ENCODE measurements around the gene PPFIBP2. TPM values are rescaled to one million over a fixed set of nuclear protein-coding genes. Genes with fewer than 3 reads are reported as not detected.
A peak's percentile ranks its signal among the peaks of the same experiment; 100 is the strongest.

The PPFIBP2 gene
- total RNA-seq, 2 donors from 2014 or later, result 63.5 to 81.1 TPM

GRCh38 chr11:7666292-7666866, 152.6 kb downstream of the PPFIBP2 start:
- ATAC-seq (no peak), DNase-seq (no peak)
- intact Hi-C loops (cut with DNase I, micrococcal nuclease), result loop anchor here in 1 of 2 donors (10.0 kb wide), 1 partner anchor 102 kb away; no protein-coding TSS in a partner anchor

GRCh38 chr11:7667460-7667859, 153.7 kb downstream of the PPFIBP2 start:
- DNase-seq (no peak), ATAC-seq (no peak)
- intact Hi-C loops (cut with DNase I, micrococcal nuclease), result loop anchor here in 1 of 2 donors (10.0 kb wide), 1 partner anchor 103 kb away; no protein-coding TSS in a partner anchor

- ATAC-seq (no peak), DNase-seq (no peak)
- intact Hi-C loops (cut with DNase I, micrococcal nuclease), result loop anchor here in 1 of 2 donors (10.0 kb wide), 1 partner anchor 104 kb away; no protein-coding TSS in a partner anchor
Measured at GRCh38 chr11:7668464-7668863, 154.7 kb downstream of the PPFIBP2 start.

- intact Hi-C loops (cut with DNase I, micrococcal nuclease), result loop anchor here in 1 of 2 donors (10.0 kb wide), 1 partner anchor 104 kb away; no protein-coding TSS in a partner anchor
- ATAC-seq (no peak), DNase-seq (no peak)
Measured at GRCh38 chr11:7668911-7669310, 155.1 kb downstream of the PPFIBP2 start.

- DNase-seq, result no peak
Measured at GRCh38 chr11:7670641-7671040, 156.8 kb downstream of the PPFIBP2 start.

GRCh38 chr11:7671347-7672215, 157.8 kb downstream of the PPFIBP2 start:
- DNase-seq (no peak), ATAC-seq (no peak)

More at GRCh38 chr11:7670641-7671040, 156.8 kb downstream of the PPFIBP2 start:
- ATAC-seq, result no peak
- intact Hi-C loops (cut with DNase I, micrococcal nuclease), result no loop called here

GRCh38 chr11:7672276-7672959, 158.6 kb downstream of the PPFIBP2 start:
- intact Hi-C loops (cut with DNase I, micrococcal nuclease), result no loop called here
- no peak for DNase-seq
- no peak for ATAC-seq

More at GRCh38 chr11:7671347-7672215, 157.8 kb downstream of the PPFIBP2 start:
- intact Hi-C loops (cut with DNase I, micrococcal nuclease), result no loop called here

GRCh38 chr11:7672960-7673723, 159.3 kb downstream of the PPFIBP2 start, which contains the start of gene CYB5R2:
Gene CYB5R2 (minus strand): TSS chr11:7673500. CDS start chr11:7672825, 675 bp downstream.
- peak; percentile 88 for ATAC-seq

GRCh38 chr11:7673724-7674434, 160.1 kb downstream of the PPFIBP2 start:
- ATAC-seq, result peak; percentile 90
- DNase-seq, result peak; percentile 68 to 78
- intact Hi-C loops (cut with DNase I, micrococcal nuclease), result no loop called here

More at GRCh38 chr11:7672960-7673723, 159.3 kb downstream of the PPFIBP2 start, which contains the start of gene CYB5R2:
- DNase-seq, result peak; percentile 79 to 82
- intact Hi-C loops (cut with DNase I, micrococcal nuclease), result no loop called here

GRCh38 chr11:7675631-7676030, 161.8 kb downstream of the PPFIBP2 start:
- ATAC-seq (no peak), DNase-seq (no peak)
- intact Hi-C loops (cut with DNase I, micrococcal nuclease), result no loop called here

- ATAC-seq, result no peak
- intact Hi-C loops (cut with DNase I, micrococcal nuclease), result no loop called here
- DNase-seq, result no peak
Measured at GRCh38 chr11:7677071-7677470, 163.3 kb downstream of the PPFIBP2 start.

- ATAC-seq, result no peak
- intact Hi-C loops (cut with DNase I, micrococcal nuclease), result no loop called here
Measured at GRCh38 chr11:7677796-7678201, 164.0 kb downstream of the PPFIBP2 start.

GRCh38 chr11:7683571-7683970, 169.8 kb downstream of the PPFIBP2 start:
- intact Hi-C loops (cut with DNase I, micrococcal nuclease), result no loop called here
- DNase-seq, result no peak
- no peak for ATAC-seq

More at GRCh38 chr11:7677796-7678201, 164.0 kb downstream of the PPFIBP2 start:
- DNase-seq, result no peak

- ATAC-seq, result no peak
- intact Hi-C loops (cut with DNase I, micrococcal nuclease), result loop anchor here in 1 of 2 donors (5.0 kb wide), 1 partner anchor 114 kb away; no protein-coding TSS in a partner anchor
- DNase-seq, result no peak
Measured at GRCh38 chr11:7686761-7687160, 173.0 kb downstream of the PPFIBP2 start.

- ATAC-seq (no peak), DNase-seq (no peak)
- intact Hi-C loops (cut with DNase I, micrococcal nuclease), result loop anchor here in 1 of 2 donors (5.0 kb wide), 1 partner anchor 115 kb away; no protein-coding TSS in a partner anchor
Measured at GRCh38 chr11:7687386-7687785, 173.6 kb downstream of the PPFIBP2 start.

- ATAC-seq (no peak), DNase-seq (no peak)
- intact Hi-C loops (cut with DNase I, micrococcal nuclease), result loop anchor here in 1 of 2 donors (5.0 kb wide), 1 partner anchor 116 kb away; no protein-coding TSS in a partner anchor
Measured at GRCh38 chr11:7688238-7688826, 174.5 kb downstream of the PPFIBP2 start.

GRCh38 chr11:7689239-7689638, 175.4 kb downstream of the PPFIBP2 start:
- no peak for DNase-seq
- intact Hi-C loops (cut with DNase I, micrococcal nuclease), result loop anchor here in 1 of 2 donors (5.0 kb wide), 1 partner anchor 117 kb away; no protein-coding TSS in a partner anchor
- ATAC-seq, result no peak

All from left colon (tissue), 2 donors.